Prostate gland (tissue), 2 donors: Measurements from ENCODE around the gene TMEM45A. TPM values are rescaled to one million over a fixed set of nuclear protein-coding genes. Genes with fewer than 3 reads are reported as not detected.

ENCODE experiments used
- DNase-seq: peaks from one replicate; pipeline ENCODE4 v3.0.0-alpha.2; 2019; ENCODE audit warnings: low spot score
- H3K27ac ChIP-seq, 2 donors: fragments of 200-600 bp; sonication (generic); 2 replicates each; pipeline ENCODE4 v1.5.1; 2017 to 2019
- H3K27me3 ChIP-seq: fragments of 200-600 bp; sonication (generic); replicated peaks from 2 replicates; pipeline ENCODE4 v1.5.1; 2019; ENCODE audit not compliant: insufficient read depth
- H3K36me3 ChIP-seq, 2 donors: fragments of 200-600 bp; sonication (generic); 1 replicate in 1 of 2; 2 replicates in 1 of 2; pipeline versions ENCODE4 v1.5.1 to v1.8.1; 2017 to 2019
- H3K4me1 ChIP-seq: fragments of 200-600 bp; sonication (generic); replicated peaks from 2 replicates; pipeline ENCODE4 v1.5.1; 2019
- H3K4me3 ChIP-seq, 2 donors: fragments of 200-600 bp; sonication (generic); 2 replicates each; pipeline ENCODE4 v1.5.1; 2017 to 2019
- H3K9me3 ChIP-seq: fragments of 200-600 bp; sonication (generic); 2 replicates; pipeline ENCODE4 v1.5.1; 2017
- POLR2A ChIP-seq: fragments of 450-650 bp; IDR thresholded peaks from one replicate; pipeline ENCODE4 v1.6.1; 2016; ENCODE audit warnings: antibody characterized with exemption, mild to moderate bottlenecking
- POLR2AphosphoS5 ChIP-seq: sonication (generic); formaldehyde crosslinking; IDR thresholded peaks from one replicate; pipeline ENCODE4 v1.6.1; 2017; ENCODE audit warnings: antibody characterized with exemption
- WGBS: methylation state at CpG from one replicate; pipeline ENCODE4 v1.1.5; 2018; 5-methylcytosine and 5-hydroxymethylcytosine counted together
- intact Hi-C: fragments of 100-400 bp; cut with DNase I; formaldehyde crosslinking; loops from one replicate; pipeline ENCODE4 v1.14.2; 2022
- total RNA-seq, 2 donors: library from RNA; depleted of rRNA; stranded (reverse); fragments of >200 nt; gene quantifications; one replicate each; pipeline ENCODE4 v1.1.0, GENCODE V29; 2016
- TF ChIP-seq, protein P1 (sequence below), 4 experiments: fragments of 200-600 bp in 2 of 4; fragments of 450-650 bp in 2 of 4; sonication (generic) in 2 of 4; IDR thresholded peaks; 1 replicate in 3 of 4; 2 replicates in 1 of 4; pipeline ENCODE4 v1.5.1; 2016 to 2019; ENCODE audit warnings: antibody characterized with exemption in 4 of 4, mild to moderate bottlenecking in 2 of 4, moderate library complexity in 2 of 4

TMEM45A gene
- total RNA-seq, 2 donors from 2014 or later: 6.3 to 11.8 TPM

- no peak overlapping the region for H3K27ac ChIP-seq
- H3K9me3 ChIP-seq: no peaks in the 10 kb centered on the region
- no peak for DNase-seq
- H3K27me3 ChIP-seq: no peaks in the 10 kb centered on the region
- H3K4me1 ChIP-seq: no peaks in the 10 kb centered on the region
- intact Hi-C loops: no loop called here
- H3K36me3 ChIP-seq: no peaks in the 10 kb centered on the region
- TF ChIP-seq POLR2AphosphoS5 (no peak), POLR2A (no peak)
- TF ChIP-seq, protein P1, sequence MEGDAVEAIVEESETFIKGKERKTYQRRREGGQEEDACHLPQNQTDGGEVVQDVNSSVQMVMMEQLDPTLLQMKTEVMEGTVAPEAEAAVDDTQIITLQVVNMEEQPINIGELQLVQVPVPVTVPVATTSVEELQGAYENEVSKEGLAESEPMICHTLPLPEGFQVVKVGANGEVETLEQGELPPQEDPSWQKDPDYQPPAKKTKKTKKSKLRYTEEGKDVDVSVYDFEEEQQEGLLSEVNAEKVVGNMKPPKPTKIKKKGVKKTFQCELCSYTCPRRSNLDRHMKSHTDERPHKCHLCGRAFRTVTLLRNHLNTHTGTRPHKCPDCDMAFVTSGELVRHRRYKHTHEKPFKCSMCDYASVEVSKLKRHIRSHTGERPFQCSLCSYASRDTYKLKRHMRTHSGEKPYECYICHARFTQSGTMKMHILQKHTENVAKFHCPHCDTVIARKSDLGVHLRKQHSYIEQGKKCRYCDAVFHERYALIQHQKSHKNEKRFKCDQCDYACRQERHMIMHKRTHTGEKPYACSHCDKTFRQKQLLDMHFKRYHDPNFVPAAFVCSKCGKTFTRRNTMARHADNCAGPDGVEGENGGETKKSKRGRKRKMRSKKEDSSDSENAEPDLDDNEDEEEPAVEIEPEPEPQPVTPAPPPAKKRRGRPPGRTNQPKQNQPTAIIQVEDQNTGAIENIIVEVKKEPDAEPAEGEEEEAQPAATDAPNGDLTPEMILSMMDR (IDR thresholded peaks at IDR 0.05): no peak
- H3K4me3 ChIP-seq: no peak overlapping the region
These were observed 114.6 kb downstream of the TMEM45A start for GRCh38 chr3:100606894-100607512.

GRCh38 chr3:100609305-100609704, 116.9 kb downstream of the TMEM45A start, which contains the start of gene ADGRG7:
Gene ADGRG7 (plus strand): TSS chr3:100609601. CDS start chr3:100609857, 256 bp downstream.
- no peaks in the 10 kb centered on the region for H3K4me1 ChIP-seq
- H3K27ac ChIP-seq: no peak within 1 kb of the TSS
- H3K36me3 ChIP-seq: no peaks in the 10 kb centered on the region
- no peak for DNase-seq
- no peaks in the 10 kb centered on the region for H3K9me3 ChIP-seq
- no peaks in the 10 kb centered on the region for H3K27me3 ChIP-seq
- no peak for TF ChIP-seq POLR2A
- WGBS: 88% methylated on average over 2 of the region's 2 CpGs
- intact Hi-C loops: no loop called here
- H3K4me3 ChIP-seq: no peak within 1 kb of the TSS

- intact Hi-C loops: no loop called here
These were observed 117.5 kb downstream of the TMEM45A start for GRCh38 chr3:100609963-100610362.

DNA sequence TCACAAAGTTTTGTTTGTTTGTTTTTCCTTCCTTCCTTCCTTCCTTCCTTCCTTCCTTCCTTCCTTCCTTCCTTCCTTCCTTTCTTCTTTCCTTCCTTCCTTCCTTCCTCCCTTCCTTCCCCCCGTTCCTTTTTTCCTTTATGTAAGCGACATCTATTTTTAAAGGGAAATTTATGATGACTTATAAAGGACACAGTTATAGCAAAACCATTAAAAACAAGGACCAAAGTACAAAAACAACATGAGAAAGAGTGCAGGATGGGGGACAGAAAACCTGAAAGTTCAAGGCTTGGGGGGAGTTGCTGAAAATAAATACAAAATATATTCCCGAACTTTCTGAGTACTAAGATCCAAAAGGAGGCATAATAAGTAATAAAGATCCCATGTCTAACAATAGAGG, 118.8 kb downstream of the TMEM45A start:
- DNase-seq: no peak
- no peaks in the 10 kb centered on the region for H3K27me3 ChIP-seq
- no peaks in the 10 kb centered on the region for H3K9me3 ChIP-seq
- no peak overlapping the region for H3K27ac ChIP-seq
- H3K4me1 ChIP-seq: no peaks in the 10 kb centered on the region
- 67% methylated on average over 3 of the region's 3 CpGs for WGBS
- TF ChIP-seq POLR2A (no peak), POLR2AphosphoS5 (no peak)
- TF ChIP-seq, protein P1 (IDR thresholded peaks at IDR 0.05): no peak
- no peaks in the 10 kb centered on the region for H3K36me3 ChIP-seq
- intact Hi-C loops: no loop called here
- H3K4me3 ChIP-seq: no peak overlapping the region

More at GRCh38 chr3:100609963-100610362, 117.5 kb downstream of the TMEM45A start:
- H3K4me3 ChIP-seq: no peak overlapping the region
- no peaks in the 10 kb centered on the region for H3K9me3 ChIP-seq
- no peak overlapping the region for H3K27ac ChIP-seq
- TF ChIP-seq, protein P1 (IDR thresholded peaks at IDR 0.05): no peak
- TF ChIP-seq POLR2A (no peak), POLR2AphosphoS5 (no peak)
- DNase-seq: no peak
- H3K27me3 ChIP-seq: no peaks in the 10 kb centered on the region
- no peaks in the 10 kb centered on the region for H3K36me3 ChIP-seq
- 69% methylated on average over 2 of the region's 2 CpGs for WGBS
- no peaks in the 10 kb centered on the region for H3K4me1 ChIP-seq

- WGBS: 75% methylated on average over 4 of the region's 4 CpGs
- no peak for TF ChIP-seq POLR2A
- no peak for TF ChIP-seq POLR2AphosphoS5
- TF ChIP-seq, protein P1 (IDR thresholded peaks at IDR 0.05): no peak
- H3K27ac ChIP-seq: no peak overlapping the region
- H3K4me3 ChIP-seq: no peak overlapping the region
- no peaks in the 10 kb centered on the region for H3K27me3 ChIP-seq
- intact Hi-C loops: no loop called here
- H3K9me3 ChIP-seq: no peaks in the 10 kb centered on the region
- H3K36me3 ChIP-seq: no peaks in the 10 kb centered on the region
- H3K4me1 ChIP-seq: no peaks in the 10 kb centered on the region
- no peak for DNase-seq
These were observed 121.4 kb downstream of the TMEM45A start for GRCh38 chr3:100613721-100614390.
